Cortex of kidney (tissue), 1 donor: ENCODE results near the gene ZCCHC4.
A peak's percentile ranks its signal among the peaks of the same experiment; 100 is the strongest.
"Not testable (repeated sequence)": the region's sequence is repeated elsewhere in the genome, so short reads cannot be mapped to it uniquely, and the experiment has no call there.

Source experiments
- DNase-seq: peaks from one replicate; lab custom pipeline; 2025; lab: John Stamatoyannopoulos, UW

Gene ZCCHC4

DNA sequence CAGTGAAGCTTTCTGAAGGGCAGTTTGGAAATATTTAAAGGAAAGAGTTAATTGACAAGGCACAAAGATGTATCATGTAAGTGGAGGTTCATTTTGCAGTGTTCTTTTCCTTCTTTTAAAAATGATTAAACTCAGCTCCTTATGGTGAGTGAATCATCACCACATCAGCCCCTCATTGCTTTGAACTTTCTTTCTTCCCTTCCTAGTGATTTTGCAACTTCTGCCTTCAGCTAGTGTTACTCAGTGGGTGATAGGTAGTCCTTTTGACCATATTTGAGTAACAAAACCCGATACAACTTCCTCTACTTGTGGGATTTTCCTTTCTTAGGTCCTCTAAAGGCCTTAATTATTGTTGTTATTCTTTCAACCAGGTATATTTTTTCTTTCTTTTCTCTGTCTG, 8.2 kb downstream of the ZCCHC4 start:
- no peak for DNase-seq

DNA sequence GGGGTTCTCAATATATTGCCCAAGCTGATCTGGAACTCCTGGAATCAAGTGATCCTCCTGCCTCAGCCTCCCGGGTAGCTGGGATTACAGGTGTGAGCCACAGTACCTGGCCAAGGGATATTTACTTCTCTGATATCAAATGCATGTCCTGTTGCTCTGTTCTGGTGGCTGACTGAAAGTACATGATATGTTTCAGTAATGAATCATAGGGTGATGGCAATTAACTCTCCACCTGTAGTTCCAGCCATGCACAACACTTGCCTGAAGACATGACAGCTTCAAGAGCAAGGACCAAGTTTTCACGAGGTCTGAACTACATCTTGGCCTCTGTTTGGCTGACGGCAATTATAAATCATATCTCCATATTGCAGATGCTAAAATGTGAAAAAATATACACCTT, 9.1 kb downstream of the ZCCHC4 start:
- DNase-seq, result no peak

DNA sequence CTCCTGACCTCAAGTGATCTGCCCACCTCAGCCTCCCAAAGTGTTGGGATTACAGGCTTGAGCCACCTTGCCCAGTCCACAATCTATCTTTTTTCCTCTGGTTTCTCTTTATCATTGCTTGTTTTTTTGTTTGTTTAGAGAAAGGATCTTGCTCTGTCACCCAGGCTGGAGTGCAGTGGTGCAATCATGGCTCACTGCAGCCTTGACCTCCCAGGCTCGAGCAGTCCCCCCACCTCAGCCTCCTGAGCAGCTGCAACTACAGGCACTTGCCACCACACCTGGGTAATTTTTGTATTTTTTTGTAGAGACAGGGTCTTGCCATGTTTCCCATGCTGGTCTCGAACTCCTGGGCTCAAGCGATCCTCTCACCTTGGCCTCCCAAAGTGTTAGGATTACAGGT, 15.9 kb downstream of the ZCCHC4 start:
- not testable (repeated sequence) for DNase-seq

DNA sequence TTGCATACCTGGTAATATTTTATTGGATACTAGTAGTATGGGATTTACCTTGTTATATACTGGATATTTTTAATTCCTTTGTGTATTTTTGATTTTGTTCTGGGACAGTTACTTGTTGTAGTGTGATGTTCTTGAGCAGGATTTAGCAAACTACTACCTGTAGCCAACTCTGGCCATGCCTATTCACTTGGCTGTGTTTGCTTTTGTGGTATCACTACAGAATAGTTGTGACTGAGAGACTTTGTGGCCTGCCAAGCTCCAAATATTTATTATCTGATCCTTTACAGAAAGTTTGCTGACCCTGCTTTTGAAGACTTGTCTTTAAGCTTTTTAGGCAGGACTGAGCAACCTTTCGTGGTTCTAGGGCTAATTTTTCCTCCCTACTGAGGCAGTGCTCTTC, 17.8 kb downstream of the ZCCHC4 start:
- DNase-seq, result no peak

DNA sequence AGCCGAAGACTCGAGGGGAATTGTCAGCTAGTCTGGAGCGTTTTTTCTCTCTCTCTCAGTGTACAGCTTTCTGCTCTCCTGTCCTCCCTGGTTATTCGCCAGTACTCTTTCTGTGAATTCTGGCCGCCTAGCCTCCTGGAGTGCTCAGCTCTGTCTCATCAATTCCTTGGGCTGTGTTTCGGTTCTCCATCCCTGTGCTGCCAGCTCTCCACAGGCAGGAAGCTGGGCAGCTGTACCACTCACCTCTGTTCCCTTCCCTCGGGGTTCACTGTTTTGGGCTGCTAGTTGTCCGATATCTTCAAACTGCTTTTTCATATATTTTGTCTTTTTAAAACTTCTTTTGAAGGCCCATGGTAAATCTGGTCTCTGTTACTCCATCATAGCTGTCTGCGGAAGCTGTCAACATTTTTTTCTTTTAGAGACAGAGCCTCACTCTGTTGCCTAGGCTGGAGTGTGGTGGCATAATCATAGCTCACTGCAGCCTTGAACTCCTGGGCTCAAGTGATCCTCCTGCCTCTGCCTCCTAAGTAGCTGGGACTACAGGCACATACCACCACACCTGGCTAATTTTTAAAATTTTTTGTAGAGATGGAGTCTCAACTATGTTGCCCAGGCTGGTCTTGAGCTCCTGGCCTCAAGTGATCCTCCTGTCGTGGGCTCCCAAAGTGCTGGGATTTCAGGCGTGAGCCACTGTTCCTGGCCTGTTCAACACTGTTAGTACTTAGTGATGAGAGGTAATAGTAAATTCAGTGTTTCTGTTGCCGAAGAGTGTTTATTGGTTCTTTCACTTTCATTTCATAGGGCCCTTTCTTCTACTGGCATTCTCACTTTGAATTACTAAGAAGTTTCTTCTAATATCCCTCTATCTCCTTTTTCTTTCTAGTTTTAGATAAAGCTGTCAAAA, 18.6 kb downstream of the ZCCHC4 start:
- DNase-seq, result no peak

DNA sequence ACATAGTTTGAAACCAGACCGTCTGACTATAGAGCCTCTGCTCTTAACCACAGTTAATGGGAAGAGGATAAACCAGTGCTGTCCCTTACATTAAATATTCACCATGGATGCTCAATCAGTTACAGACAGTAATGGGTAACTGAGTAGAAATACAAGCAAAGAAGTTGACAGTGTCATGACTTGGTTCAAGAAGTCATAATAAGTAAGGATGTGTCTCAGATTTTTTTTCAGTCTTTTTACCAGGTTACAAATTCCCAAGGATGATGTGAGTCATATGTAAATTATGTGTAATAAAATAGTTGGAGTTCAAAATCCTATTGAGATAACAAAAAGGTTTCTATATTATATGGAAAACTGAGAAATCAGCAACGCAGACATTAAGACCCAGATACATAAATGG, 31.1 kb downstream of the ZCCHC4 start:
- no peak for DNase-seq

DNA sequence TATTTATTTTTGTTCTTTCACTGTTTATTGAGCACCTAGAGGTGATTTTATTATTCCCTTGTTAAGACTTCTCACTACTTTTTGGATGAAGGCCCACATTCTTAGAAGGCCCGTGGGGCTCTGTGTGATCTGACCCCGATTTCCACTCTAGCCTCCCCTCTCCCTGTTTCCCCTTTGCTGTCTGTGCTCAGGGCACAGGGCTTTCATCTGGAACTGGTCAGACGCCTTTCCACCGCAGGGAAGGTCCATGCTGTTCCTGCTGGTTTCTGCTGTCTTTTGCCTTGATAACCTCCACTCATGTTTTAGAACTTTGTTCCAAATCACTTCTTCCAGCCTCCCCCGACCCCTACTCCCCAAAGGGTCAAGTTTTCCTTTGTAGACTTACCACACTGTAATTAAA, 33.2 kb downstream of the ZCCHC4 start:
- no peak for DNase-seq

DNA sequence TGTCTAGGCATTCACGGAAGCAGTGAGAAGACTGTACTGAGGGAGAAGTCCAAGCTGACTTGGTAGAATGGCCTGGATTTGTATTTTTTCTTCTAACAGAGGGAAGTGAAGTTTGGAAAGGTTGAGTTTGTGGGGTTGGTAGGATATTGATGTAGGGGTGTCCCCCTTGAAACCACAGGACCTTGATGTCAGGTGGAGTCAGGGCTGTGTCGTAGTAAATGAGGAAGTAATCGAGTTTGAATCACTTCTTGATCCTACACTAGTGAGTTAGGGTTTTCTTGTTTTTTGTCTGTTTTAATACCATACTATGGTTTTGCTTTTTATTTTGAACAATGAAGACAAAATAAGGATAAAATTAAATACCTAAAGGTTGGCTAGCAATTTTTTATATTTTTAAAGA, 34.3 kb downstream of the ZCCHC4 start:
- DNase-seq, result no peak

DNA sequence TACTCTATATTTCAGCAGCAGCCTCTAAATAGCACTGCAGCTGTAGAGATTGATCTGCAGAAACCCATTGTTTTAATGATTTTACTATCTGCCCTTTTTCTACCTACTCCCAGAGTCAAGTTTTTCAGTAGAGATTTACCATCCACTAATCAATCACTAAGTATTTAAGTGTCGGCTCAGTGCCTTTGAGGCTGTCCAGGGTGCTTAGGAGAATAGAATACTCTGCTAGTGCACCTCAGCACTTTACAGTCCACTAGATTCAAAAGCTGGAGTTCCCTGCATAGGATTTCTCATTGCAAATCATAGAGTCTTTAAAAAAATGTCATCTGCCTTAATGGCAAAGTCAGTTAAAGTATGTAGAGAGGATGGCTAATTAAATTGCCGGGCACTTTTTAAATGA, 34.9 kb downstream of the ZCCHC4 start:
- no peak for DNase-seq

DNA sequence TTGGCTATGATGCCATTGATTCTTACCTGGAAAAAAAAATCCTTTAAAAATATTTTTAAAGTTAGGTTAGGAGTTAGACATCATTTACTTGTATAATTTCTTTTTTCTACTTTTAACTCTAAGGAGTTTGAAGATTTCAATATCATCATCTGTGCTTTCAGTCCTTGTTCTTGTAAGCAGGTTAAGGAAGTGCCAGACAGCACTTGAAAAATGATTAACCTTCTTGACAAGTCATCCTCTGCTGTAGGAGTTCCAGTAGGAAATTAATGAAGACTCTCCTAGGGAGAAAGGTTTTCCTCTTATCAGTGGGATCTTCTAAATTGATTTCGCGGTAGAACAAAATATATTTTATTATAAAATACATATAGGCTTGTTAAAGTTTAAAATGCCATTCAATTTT, 35.4 kb downstream of the ZCCHC4 start:
- no peak for DNase-seq

DNA sequence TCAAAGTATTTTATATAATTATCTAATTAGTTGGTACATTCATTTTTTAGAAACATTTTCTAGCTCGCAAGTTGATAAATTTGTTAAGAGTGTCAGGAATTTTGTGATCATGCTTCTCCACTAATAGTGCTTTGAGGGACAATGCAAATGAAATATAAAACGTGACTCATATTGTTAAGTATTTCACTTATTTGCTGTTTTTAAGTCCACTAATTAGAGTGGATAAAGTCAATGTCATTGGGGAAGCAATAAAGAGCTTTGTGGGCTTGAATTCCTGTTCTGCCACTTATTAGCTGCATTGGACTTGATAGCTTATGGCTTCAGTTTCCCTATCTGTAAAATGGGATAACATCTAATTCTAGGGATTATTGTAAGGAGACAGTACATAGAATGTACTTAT, 38.0 kb downstream of the ZCCHC4 start:
- DNase-seq, result no peak

DNA sequence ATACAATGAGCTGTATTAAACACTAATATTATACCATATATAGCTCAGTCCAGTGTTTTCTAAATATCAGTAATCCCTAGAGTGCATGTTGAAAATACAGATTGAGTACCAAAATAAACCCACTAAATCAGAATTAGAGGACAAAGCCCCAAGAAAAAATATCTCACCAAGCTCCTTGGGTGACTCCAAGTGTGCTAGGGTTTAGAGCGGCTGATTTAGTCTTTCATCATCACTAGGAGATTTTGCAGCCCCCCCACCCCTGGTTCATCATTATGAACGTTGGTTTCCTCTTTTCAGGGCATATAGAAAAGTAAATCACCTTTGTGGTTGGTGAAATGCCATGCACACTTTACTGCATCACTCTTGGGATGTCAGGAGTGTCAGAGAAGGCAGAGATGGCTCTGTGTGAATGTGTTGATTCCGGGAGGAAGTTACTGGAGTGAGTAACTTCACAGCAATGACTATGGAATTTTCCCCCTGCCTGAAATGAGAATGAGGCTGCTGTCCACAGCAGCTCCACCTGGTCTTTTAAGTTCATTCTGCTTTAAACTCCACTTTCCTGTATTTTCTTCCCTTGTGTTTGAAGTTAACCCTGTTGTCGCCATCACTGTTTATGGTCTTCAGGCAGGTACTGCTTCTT, 39.3 kb downstream of the ZCCHC4 start:
- no peak for DNase-seq

DNA sequence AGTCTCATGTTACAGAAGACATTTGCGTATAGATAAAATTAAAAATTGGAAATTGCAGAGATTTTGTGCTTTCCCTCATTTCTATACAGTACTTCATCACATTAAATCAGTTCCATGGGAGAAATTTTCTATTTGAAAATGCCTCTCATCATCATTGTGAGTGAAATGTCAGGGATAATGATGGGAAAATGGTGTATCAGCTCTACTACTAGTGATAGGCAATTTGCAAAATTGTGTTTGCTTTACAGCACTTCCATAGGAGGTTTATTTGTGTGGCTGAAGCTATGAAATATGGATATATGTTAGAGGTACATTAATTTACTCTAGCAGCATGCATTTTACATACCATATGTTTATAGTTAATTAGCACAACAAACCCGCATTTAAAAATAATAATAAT, 43.5 kb downstream of the ZCCHC4 start:
- no peak for DNase-seq

DNA sequence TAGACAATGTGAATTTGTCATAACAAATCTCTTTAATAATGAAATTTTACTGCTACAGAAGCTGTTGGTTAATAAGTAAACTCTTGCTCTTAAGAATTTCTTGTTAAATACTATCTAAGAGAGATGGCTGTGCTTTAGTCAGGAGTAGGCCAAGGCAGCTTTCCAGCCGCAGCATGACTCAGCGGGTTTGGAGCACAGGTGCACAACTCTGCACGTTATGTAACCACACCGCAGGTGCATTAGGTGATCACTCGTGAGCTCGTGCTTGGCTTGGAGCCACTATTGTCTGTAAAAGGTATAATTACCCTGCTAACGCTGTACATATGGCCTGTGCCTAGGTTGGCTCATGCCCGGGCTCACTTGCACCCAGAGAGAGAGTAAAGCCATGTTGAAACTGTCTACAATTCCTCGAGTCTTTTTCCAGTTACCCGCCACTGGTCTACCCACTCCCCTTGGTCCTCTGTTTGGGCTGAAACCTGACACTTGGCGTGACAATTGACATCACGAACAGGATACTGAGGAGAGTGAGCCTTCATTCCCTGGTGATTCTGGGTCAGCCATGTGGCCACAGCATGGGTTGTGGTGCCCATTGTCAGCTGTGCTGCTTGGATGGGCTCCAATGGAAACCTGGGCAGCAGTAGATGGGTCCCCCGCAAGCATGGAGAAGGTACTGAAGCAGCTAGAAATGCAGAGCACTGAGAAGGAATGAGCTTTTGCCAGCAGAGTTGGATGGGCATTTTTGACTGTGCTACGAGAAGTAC, 46.1 kb downstream of the ZCCHC4 start:
- DNase-seq, result no peak

DNA sequence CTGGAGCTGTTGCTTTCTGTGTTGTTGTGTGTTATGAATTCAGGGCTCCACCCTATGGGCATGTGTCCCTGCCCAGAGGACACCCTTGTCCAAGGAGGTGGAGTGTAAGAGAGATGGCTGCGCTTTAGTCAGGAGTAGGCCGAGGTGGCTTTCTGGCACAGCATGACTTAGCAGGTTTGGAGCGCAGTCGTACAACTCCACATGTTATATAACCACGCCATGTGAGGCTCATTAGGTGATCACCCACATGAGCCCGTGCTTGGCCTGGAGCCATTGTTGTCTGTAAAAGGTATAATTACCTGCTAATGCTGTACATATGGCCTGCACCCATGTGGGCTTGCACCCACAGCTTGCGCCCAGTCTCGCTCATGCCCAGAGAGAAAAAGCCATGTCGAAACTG, 48.7 kb downstream of the ZCCHC4 start:
- no peak for DNase-seq

DNA sequence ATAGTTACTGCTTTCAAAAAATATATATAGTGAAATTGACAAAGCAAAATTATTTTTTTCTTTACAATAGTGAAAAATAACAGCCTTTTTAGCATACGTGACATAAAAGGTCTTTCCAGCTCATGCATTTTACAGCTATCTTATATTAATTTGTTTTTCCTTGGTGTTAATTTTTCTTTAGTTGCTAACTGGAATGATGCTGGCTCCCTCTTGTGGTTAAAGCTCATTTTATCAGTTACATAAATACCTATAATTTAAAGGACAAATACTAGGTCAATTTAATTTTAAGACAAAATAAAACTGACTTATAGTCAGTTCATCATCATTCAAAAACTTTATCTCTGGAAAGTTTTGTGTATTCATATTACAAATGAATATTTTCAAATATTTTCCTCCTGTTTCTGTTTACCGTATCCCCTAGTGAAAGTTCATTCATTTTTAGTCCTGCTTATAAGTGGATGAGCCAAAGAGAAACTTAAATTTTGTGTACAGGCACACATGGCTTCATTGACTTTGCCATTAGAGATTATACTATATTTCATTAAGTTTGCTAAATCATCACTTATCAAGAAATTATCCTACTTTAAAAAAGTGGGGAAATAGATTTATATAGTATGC, 54.5 kb downstream of the ZCCHC4 start:
- no peak for DNase-seq

DNA sequence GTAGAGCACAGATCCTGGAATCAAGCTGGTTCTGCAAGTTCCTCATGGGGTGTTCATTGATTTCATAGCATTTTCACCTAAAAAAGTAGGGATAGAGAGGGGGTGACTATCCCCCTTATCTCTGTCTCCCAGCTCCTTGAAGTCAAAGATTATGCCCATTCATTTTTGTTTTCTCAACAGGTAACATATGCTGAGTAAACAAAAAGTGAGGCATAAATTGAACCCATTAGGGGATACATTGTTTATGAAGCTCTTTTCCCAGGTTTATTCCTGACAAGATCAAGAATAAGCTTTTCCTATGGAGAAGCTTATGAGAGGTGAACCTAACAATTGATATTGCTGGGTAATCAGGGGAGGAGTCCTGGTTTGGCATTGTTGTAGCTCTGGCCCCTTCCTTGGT, 55.3 kb downstream of the ZCCHC4 start:
- DNase-seq, result no peak

DNA sequence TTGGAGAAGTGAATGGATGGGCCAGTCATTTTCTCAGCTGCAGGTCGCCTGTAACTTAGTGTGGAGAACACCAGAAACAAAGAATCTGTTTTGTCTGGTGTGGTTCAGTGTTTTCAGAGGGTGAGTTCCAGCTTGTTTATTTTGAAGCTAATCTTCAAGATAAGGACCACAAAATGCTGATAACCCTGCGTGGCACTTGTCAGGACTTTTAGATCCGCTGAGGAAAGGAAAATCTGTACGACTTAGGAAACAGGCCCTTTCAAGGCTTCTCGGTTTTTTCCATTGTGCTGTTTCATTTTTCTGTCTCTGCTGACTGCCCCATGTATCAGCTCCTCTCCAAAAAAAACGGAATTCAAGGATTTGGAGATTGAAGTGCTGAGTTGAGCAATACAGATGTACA, 55.7 kb downstream of the ZCCHC4 start:
- no peak for DNase-seq

DNA sequence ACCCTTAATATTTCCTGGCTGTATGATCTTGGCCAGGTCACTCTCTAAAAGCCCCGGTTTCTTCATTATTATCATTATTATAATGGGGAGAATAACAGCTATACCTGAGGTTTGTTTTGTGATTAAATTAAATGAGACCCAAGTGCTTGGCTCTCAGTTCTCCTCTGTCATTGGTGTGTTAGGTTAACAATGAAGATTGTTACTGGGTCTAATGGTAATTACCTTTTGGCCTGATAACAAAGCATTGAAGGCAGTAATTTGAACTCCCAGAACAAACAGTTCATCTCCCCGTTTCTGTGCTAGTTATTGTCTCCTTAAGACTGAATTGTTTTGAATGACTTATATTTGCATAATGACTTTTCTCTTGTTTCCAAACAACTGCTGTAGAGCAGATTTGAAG, 57.7 kb downstream of the ZCCHC4 start:
- no peak for DNase-seq

DNA sequence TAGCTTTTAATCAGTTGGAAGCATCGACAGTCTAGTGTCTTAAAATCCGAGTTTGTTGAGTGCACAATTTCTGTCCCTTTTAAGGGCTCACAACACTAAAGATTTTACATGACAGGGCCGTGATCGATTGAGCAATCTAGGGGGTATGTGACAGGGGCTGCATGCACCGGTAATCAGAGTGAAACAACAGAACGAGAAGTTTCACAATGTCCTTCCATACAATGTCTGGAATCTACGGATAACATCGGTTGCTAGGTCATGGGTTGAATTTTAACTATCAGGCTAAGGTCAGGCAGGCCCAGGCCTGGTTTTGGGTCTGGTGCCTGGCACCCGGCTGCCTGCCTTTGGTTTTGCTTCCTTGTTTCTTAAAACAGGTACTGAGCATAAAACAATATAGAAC, 60.0 kb downstream of the ZCCHC4 start:
- DNase-seq, result not testable (repeated sequence)

DNA sequence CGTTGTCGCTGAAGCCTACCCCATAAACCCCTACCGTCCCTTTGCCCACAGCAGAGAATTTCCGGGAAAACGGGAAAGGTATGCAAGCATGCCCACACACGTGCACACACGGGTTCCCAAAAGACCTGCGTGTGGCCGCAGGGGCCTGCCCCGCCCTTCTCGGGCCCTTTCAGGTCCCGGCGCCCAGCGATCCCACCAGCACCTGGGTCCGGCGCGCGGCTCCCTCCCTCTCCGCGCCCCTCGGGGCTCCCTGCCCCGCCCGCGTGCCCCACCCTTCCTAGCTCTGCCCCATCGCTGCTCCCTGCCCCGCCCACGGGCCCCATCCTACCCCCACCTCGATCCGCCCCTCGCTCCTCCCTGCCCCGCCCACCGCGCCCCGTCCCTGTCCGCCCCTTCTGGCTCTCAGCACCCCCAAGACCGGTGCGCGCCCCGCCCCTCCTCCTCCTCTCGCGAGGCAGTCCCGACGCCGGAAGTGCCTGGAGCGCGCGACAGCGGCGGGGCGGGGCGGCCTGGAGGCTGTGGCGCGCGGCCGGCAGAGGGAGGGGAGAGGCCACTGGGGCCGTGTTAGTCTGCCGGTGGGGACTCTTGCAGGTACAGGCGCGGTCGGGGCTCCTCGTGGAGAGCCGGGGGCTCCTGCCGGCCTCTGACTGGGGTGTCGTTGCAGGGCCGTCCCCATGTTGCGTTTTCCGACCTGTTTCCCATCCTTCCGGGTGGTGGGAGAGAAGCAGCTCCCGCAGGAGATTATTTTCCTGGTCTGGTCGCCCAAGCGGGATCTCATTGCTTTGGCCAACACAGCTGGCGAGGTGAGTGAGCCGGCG, 64.4 kb downstream of the ZCCHC4 start, which contains the start of gene ANAPC4:
Gene ANAPC4 (plus strand): TSS at position 510 of the 818 bp plus-strand sequence. CDS start 165 bp downstream, at position 675.
- DNase-seq, result peak; percentile 34
